ENCODE results near the gene SUV39H2.

Gene SUV39H2

GRCh38 chr10:14873090-14873760, 5.4 kb upstream of the SUV39H2 start:
- Histone ChIP-seq H3K27ac (ENCODE audit: insufficient read depth, low read length, poor library complexity, severe bottlenecking) (no peak overlapping the region), H3K9me3 (ENCODE audit: control insufficient read depth, low read length) (no peaks in the 10 kb centered on the region), H3K36me3 (ENCODE audit: control insufficient read depth, insufficient read depth, low read length) (peaks cover 18% of the 10 kb centered on the region), H3K4me1 (ENCODE audit: control insufficient read depth, insufficient read depth, low read length, poor library complexity, severe bottlenecking) (no peaks in the 10 kb centered on the region), H3K27me3 (replicated peaks; ENCODE audit: control insufficient read depth, insufficient read depth, low read length, poor library complexity, severe bottlenecking) (no peaks in the 10 kb centered on the region), H3K4me3 (ENCODE audit: insufficient read depth, low read depth, low read length, poor library complexity, severe bottlenecking) (no peak overlapping the region)
- DNase-seq, result no peak

GRCh38 chr10:14875941-14876340, 2.7 kb upstream of the SUV39H2 start:
- no peak overlapping the region for H3K27ac ChIP-seq (ENCODE audit: insufficient read depth, low read length, poor library complexity, severe bottlenecking)
- no peak for DNase-seq
- H3K27me3 ChIP-seq (replicated peaks; ENCODE audit: control insufficient read depth, insufficient read depth, low read length, poor library complexity, severe bottlenecking), result no peaks in the 10 kb centered on the region
- H3K4me1 ChIP-seq (ENCODE audit: control insufficient read depth, insufficient read depth, low read length, poor library complexity, severe bottlenecking), result peaks cover 8% of the 10 kb centered on the region
- no peak overlapping the region for H3K4me3 ChIP-seq (ENCODE audit: insufficient read depth, low read depth, low read length, poor library complexity, severe bottlenecking)
- no peaks in the 10 kb centered on the region for H3K9me3 ChIP-seq (ENCODE audit: control insufficient read depth, low read length)
- H3K36me3 ChIP-seq (ENCODE audit: control insufficient read depth, insufficient read depth, low read length), result no peaks in the 10 kb centered on the region

DNA sequence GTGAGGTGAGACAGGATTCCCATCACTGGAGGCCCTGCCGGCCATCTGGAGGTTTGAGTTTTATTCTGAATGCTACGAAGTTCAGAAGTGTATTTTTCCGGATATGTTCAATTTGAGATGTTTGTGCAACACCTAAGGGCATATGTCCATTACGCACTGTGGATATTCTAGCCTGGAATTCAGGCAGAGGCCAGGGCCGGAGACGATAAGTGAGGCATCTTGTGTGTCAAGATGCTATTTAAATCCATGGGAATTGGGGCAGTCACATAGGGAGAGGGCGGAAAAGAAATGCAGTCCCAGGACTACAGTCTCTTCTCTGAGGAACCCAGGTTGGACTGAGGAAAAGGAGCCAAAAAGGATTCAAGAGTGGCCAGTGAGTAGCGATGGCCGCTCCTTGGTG, 1.9 kb upstream of the SUV39H2 start:
- Histone ChIP-seq H3K27ac (ENCODE audit: insufficient read depth, low read length, poor library complexity, severe bottlenecking) (no peak overlapping the region), H3K4me3 (ENCODE audit: insufficient read depth, low read depth, low read length, poor library complexity, severe bottlenecking) (no peak overlapping the region), H3K27me3 (replicated peaks; ENCODE audit: control insufficient read depth, insufficient read depth, low read length, poor library complexity, severe bottlenecking) (no peaks in the 10 kb centered on the region), H3K4me1 (ENCODE audit: control insufficient read depth, insufficient read depth, low read length, poor library complexity, severe bottlenecking) (peaks cover 8% of the 10 kb centered on the region), H3K9me3 (ENCODE audit: control insufficient read depth, low read length) (no peaks in the 10 kb centered on the region), H3K36me3 (ENCODE audit: control insufficient read depth, insufficient read depth, low read length) (no peaks in the 10 kb centered on the region)
- no peak for DNase-seq

DNA sequence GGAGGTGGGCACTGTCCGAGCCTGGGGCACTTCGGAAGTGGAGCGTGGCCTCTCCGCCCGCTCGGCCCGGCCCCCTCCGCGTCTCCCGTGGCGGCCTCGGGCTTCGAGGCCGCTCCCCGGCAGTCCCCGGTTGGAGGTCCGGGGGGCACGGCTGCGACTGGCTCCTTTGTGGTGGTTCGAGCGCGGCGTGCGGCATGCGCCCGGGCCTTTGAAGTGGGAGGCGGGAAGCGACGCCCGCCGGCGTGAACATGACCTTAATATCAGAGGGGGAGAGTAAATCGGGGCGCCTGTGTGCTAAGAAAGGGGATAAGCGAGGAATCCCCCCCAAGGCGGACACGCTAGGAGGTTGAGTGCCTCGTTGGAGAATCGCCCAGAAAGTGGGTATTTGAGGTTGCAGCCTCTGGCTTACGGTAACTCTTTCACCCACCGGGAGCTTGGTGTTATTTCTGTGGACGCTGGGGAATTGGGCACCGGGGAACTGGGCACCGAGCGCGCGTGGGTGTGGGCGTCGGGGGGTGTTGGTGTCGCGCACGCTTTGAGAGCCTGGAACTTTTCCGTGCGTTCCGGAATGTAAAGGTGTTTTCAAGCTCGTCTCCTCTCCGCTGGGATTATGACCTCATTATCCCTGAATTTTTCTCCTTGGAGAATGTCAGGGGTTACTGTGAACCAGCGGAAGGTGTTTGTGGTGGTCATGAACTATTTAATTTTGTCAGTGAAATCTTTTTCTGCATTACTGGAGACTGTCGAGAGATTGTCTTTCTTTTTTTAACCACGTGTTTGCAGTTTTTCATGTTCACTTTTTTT, 660 bp downstream of the SUV39H2 start:
- H3K27ac ChIP-seq (ENCODE audit: insufficient read depth, low read length, poor library complexity, severe bottlenecking), result peak overlapping the region; percentile 68
- no peaks in the 10 kb centered on the region for H3K27me3 ChIP-seq (replicated peaks; ENCODE audit: control insufficient read depth, insufficient read depth, low read length, poor library complexity, severe bottlenecking)
- peak overlapping the region; percentile 87 for H3K4me3 ChIP-seq (ENCODE audit: insufficient read depth, low read depth, low read length, poor library complexity, severe bottlenecking)
- DNase-seq, result peak; percentile 13 to 14 (median 14)
- peaks cover 8% of the 10 kb centered on the region for H3K4me1 ChIP-seq (ENCODE audit: control insufficient read depth, insufficient read depth, low read length, poor library complexity, severe bottlenecking)
- no peaks in the 10 kb centered on the region for H3K9me3 ChIP-seq (ENCODE audit: control insufficient read depth, low read length)
- H3K36me3 ChIP-seq (ENCODE audit: control insufficient read depth, insufficient read depth, low read length), result no peaks in the 10 kb centered on the region

- Histone ChIP-seq H3K27me3 (replicated peaks; ENCODE audit: control insufficient read depth, insufficient read depth, low read length, poor library complexity, severe bottlenecking) (no peaks in the 10 kb centered on the region), H3K9me3 (ENCODE audit: control insufficient read depth, low read length) (no peaks in the 10 kb centered on the region), H3K27ac (ENCODE audit: insufficient read depth, low read length, poor library complexity, severe bottlenecking) (no peak overlapping the region), H3K36me3 (ENCODE audit: control insufficient read depth, insufficient read depth, low read length) (no peaks in the 10 kb centered on the region), H3K4me1 (ENCODE audit: control insufficient read depth, insufficient read depth, low read length, poor library complexity, severe bottlenecking) (peaks cover 8% of the 10 kb centered on the region), H3K4me3 (ENCODE audit: insufficient read depth, low read depth, low read length, poor library complexity, severe bottlenecking) (peak overlapping the region; percentile 87)
- DNase-seq, result no peak
Observed at GRCh38 chr10:14879928-14880193, 1.2 kb downstream of the SUV39H2 start.

DNA sequence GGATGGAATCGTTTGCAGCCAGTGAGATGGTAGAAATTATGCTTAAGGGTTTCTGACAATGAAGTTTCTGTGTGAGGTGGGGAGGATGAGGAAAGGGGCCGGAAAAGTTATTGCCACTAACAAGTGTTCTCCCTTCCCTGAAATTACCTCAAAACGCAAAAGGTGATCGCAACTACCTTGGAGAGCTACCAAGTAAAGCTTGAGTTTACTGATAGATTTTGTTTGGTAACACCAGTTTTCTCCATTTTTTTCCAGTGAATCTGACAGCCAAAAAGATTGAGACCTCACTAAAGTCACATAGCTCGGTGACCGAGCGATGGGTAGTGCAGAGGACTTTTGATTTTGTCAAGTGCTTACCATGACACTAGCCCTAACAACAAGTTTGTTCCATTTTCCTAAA, 1.6 kb downstream of the SUV39H2 start:
- no peak for DNase-seq
- no peaks in the 10 kb centered on the region for H3K27me3 ChIP-seq (replicated peaks; ENCODE audit: control insufficient read depth, insufficient read depth, low read length, poor library complexity, severe bottlenecking)
- no peaks in the 10 kb centered on the region for H3K36me3 ChIP-seq (ENCODE audit: control insufficient read depth, insufficient read depth, low read length)
- no peak overlapping the region for H3K27ac ChIP-seq (ENCODE audit: insufficient read depth, low read length, poor library complexity, severe bottlenecking)
- no peak overlapping the region for H3K4me3 ChIP-seq (ENCODE audit: insufficient read depth, low read depth, low read length, poor library complexity, severe bottlenecking)
- peaks cover 8% of the 10 kb centered on the region for H3K4me1 ChIP-seq (ENCODE audit: control insufficient read depth, insufficient read depth, low read length, poor library complexity, severe bottlenecking)
- no peaks in the 10 kb centered on the region for H3K9me3 ChIP-seq (ENCODE audit: control insufficient read depth, low read length)

DNA sequence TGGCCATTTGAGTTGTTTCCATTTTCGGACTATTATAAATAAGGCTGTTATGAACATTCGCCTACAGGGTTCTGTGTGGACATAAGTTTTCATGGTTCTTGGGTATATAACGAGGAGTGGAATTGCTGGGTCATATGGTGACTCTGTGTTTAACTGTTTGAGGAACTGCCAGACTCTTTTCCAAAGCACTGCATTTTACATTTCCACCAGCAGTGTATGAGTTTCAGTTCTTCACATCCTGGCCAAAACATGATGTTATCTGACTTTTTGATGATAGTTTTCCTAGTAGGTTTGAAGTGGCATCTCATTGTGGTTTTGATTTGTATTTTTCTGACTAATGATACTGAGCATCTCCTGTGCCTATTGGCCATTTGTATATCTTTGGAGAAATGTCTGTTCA, 5.4 kb downstream of the SUV39H2 start:
- no peak overlapping the region for H3K27ac ChIP-seq (ENCODE audit: insufficient read depth, low read length, poor library complexity, severe bottlenecking)
- no peaks in the 10 kb centered on the region for H3K36me3 ChIP-seq (ENCODE audit: control insufficient read depth, insufficient read depth, low read length)
- no peak overlapping the region for H3K4me3 ChIP-seq (ENCODE audit: insufficient read depth, low read depth, low read length, poor library complexity, severe bottlenecking)
- no peak for DNase-seq
- H3K27me3 ChIP-seq (replicated peaks; ENCODE audit: control insufficient read depth, insufficient read depth, low read length, poor library complexity, severe bottlenecking), result no peaks in the 10 kb centered on the region
- H3K9me3 ChIP-seq (ENCODE audit: control insufficient read depth, low read length), result no peaks in the 10 kb centered on the region
- H3K4me1 ChIP-seq (ENCODE audit: control insufficient read depth, insufficient read depth, low read length, poor library complexity, severe bottlenecking), result peaks cover 8% of the 10 kb centered on the region

- H3K27me3 ChIP-seq (replicated peaks; ENCODE audit: control insufficient read depth, insufficient read depth, low read length, poor library complexity, severe bottlenecking), result no peaks in the 10 kb centered on the region
- H3K4me1 ChIP-seq (ENCODE audit: control insufficient read depth, insufficient read depth, low read length, poor library complexity, severe bottlenecking), result no peaks in the 10 kb centered on the region
- no peaks in the 10 kb centered on the region for H3K36me3 ChIP-seq (ENCODE audit: control insufficient read depth, insufficient read depth, low read length)
- no peak overlapping the region for H3K4me3 ChIP-seq (ENCODE audit: insufficient read depth, low read depth, low read length, poor library complexity, severe bottlenecking)
- H3K9me3 ChIP-seq (ENCODE audit: control insufficient read depth, low read length), result no peaks in the 10 kb centered on the region
- H3K27ac ChIP-seq (ENCODE audit: insufficient read depth, low read length, poor library complexity, severe bottlenecking), result no peak overlapping the region
- no peak for DNase-seq
Observed at GRCh38 chr10:14889318-14889717, 10.7 kb downstream of the SUV39H2 start.

DNA sequence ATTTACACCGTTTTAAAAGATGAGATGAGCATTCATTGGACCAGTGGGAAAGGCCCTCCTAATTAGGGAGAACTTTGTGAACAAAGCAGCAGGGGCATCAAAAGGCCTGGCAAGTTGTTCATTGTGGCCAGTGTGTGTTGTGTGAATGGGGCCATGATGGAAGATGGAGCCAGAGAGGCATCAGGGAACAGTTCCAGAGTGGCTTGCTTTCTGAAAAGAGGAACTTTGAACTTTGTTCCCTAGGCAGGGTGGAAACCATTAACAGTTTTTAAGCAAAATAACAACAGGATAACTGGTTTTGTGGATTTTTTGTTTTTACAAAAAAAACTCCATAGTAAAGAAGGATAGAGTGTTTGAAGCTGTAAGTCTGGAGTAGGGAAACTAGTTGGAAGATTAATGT, 12.5 kb downstream of the SUV39H2 start:
- H3K4me1 ChIP-seq (ENCODE audit: control insufficient read depth, insufficient read depth, low read length, poor library complexity, severe bottlenecking), result no peaks in the 10 kb centered on the region
- no peaks in the 10 kb centered on the region for H3K27me3 ChIP-seq (replicated peaks; ENCODE audit: control insufficient read depth, insufficient read depth, low read length, poor library complexity, severe bottlenecking)
- H3K4me3 ChIP-seq (ENCODE audit: insufficient read depth, low read depth, low read length, poor library complexity, severe bottlenecking), result no peak overlapping the region
- H3K9me3 ChIP-seq (ENCODE audit: control insufficient read depth, low read length), result no peaks in the 10 kb centered on the region
- no peak for DNase-seq
- H3K27ac ChIP-seq (ENCODE audit: insufficient read depth, low read length, poor library complexity, severe bottlenecking), result no peak overlapping the region
- no peaks in the 10 kb centered on the region for H3K36me3 ChIP-seq (ENCODE audit: control insufficient read depth, insufficient read depth, low read length)

- Histone ChIP-seq H3K27ac (ENCODE audit: insufficient read depth, low read length, poor library complexity, severe bottlenecking) (no peak overlapping the region), H3K9me3 (ENCODE audit: control insufficient read depth, low read length) (no peaks in the 10 kb centered on the region), H3K4me1 (ENCODE audit: control insufficient read depth, insufficient read depth, low read length, poor library complexity, severe bottlenecking) (no peaks in the 10 kb centered on the region), H3K36me3 (ENCODE audit: control insufficient read depth, insufficient read depth, low read length) (peaks cover 16% of the 10 kb centered on the region), H3K4me3 (ENCODE audit: insufficient read depth, low read depth, low read length, poor library complexity, severe bottlenecking) (no peak overlapping the region), H3K27me3 (replicated peaks; ENCODE audit: control insufficient read depth, insufficient read depth, low read length, poor library complexity, severe bottlenecking) (no peaks in the 10 kb centered on the region)
- DNase-seq, result peak in 1 of 3 donors; percentile 3
Observed at GRCh38 chr10:14904316-14904732, 25.7 kb downstream of the SUV39H2 start.

Data from effector memory CD4-positive, alpha-beta T cell (primary cell).